Smooth muscle cell (in vitro differentiated cells): ENCODE results near the gene TIGD6. TPM values are rescaled to one million over a fixed set of nuclear protein-coding genes. Genes with fewer than 3 reads are reported as not detected.

Experiments
- DNase-seq: peaks from one replicate; lab custom pipeline; 2025; ENCODE audit not compliant: unreplicated experiment; lab: John Stamatoyannopoulos, UW
- H2AFZ ChIP-seq: fragments of 200-600 bp; sonication (generic); 2 replicates; pipeline ENCODE4 v1.6.0; 2016; ENCODE audit warnings: antibody characterized with exemption, low read depth, mild to moderate bottlenecking
- H3F3A ChIP-seq: fragments of 200-600 bp; sonication (generic); 2 replicates; pipeline ENCODE4 v1.6.0; 2017; ENCODE audit warnings: antibody characterized with exemption, low read depth
- H3K27ac ChIP-seq: fragments of 200-600 bp; sonication (generic); 2 replicates; pipeline ENCODE4 v1.5.1; 2016; ENCODE audit warnings: low read depth, mild to moderate bottlenecking
- H3K27me3 ChIP-seq: fragments of 200-600 bp; sonication (generic); 2 replicates; pipeline ENCODE4 v1.6.1; 2016; ENCODE audit warnings: low read depth, mild to moderate bottlenecking
- H3K36me3 ChIP-seq: fragments of 200-600 bp; sonication (generic); 2 replicates; pipeline ENCODE4 v1.5.1; 2016; ENCODE audit warnings: low read depth
- H3K4me1 ChIP-seq: fragments of 200-600 bp; sonication (generic); 2 replicates; pipeline ENCODE4 v1.5.1; 2016; ENCODE audit warnings: low read depth
- H3K4me2 ChIP-seq: fragments of 200-600 bp; sonication (generic); 2 replicates; pipeline ENCODE4 v1.6.0; 2016; ENCODE audit warnings: mild to moderate bottlenecking
- H3K4me3 ChIP-seq: fragments of 200-600 bp; sonication (generic); 2 replicates; pipeline ENCODE4 v1.5.1; 2016; ENCODE audit warnings: mild to moderate bottlenecking
- H3K79me2 ChIP-seq: fragments of 200-600 bp; sonication (generic); 2 replicates; pipeline ENCODE4 v1.6.0; 2016; ENCODE audit warnings: low read depth, mild to moderate bottlenecking
- H3K9ac ChIP-seq: fragments of 200-600 bp; sonication (generic); 2 replicates; pipeline ENCODE4 v1.6.0; 2016; ENCODE audit warnings: low read depth
- H3K9me3 ChIP-seq: fragments of 200-600 bp; sonication (generic); replicated peaks from 2 replicates; pipeline ENCODE4 v1.5.1; 2016; ENCODE audit warnings: low read depth
- H4K20me1 ChIP-seq: fragments of 200-600 bp; sonication (generic); 2 replicates; pipeline ENCODE4 v1.6.0; 2016; ENCODE audit warnings: low read depth
- WGBS: methylation state at CpG from one replicate; pipeline ENCODE4 v1.1.7; 2016; ENCODE audit warnings: low lambda C conversion rate; 5-methylcytosine and 5-hydroxymethylcytosine counted together
- polyA plus RNA-seq: library from polyadenylated mRNA; unstranded; fragments of >200 nt; fragmentation: Nextera tagmentation; extraction: Ambion mirVana; gene quantifications from 2 replicates; pipeline ENCODE4 v1.2.1, GENCODE V29; 2016
- total RNA-seq: library from RNA; depleted of rRNA; stranded (reverse); fragments of >200 nt; gene quantifications from 2 replicates; pipeline ENCODE4 v1.2.3, GENCODE V29; 2014
- TF ChIP-seq, protein P1 (sequence below): fragments of 200-600 bp; sonication (generic); IDR thresholded peaks from 2 replicates; pipeline ENCODE4 v1.5.1; 2017; ENCODE audit warnings: borderline replicate concordance, mild to moderate bottlenecking, antibody characterized with exemption; ENCODE audit not compliant: insufficient read depth, poor library complexity, severe bottlenecking

Gene TIGD6
- total and polyA plus RNA-seq, 2 experiments from 2014 or later, result 3.6 to 5.1 TPM

DNA sequence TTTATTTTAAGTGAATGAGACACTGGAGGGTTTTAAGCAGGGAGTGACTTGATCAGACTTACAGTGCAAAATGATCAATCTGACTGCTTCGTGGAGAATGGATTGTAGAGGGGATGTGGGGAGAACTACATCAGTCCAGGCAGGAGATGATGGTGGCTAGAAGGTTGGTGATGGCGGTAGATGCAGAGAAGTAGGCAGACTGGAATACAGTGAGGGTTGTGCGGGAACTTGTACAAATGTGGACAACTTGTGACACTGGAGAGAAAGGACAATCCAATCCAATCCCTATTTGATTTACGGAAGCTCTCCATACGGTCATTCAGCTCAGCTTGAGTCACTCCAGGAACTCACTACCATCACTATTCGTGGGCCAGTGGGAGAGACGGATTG is 593 bp downstream of the TIGD6 start:
- 27% methylated on average over 7 of the region's 7 CpGs for WGBS
- Histone ChIP-seq H3F3A (no peaks in the 10 kb centered on the region), H3K79me2 (peaks cover 61% of the 10 kb centered on the region), H4K20me1 (peaks cover 33% of the 10 kb centered on the region), H3K9ac (peak overlapping the region; percentile 97), H3K4me3 (peak overlapping the region; percentile 81), H3K27me3 (no peaks in the 10 kb centered on the region), H2AFZ (peak overlapping the region; percentile 68), H3K4me2 (peak overlapping the region; percentile 95), H3K4me1 (peaks cover 21% of the 10 kb centered on the region), H3K27ac (peak overlapping the region; percentile 88), H3K36me3 (peaks cover 3% of the 10 kb centered on the region), H3K9me3 (no peaks in the 10 kb centered on the region)
- DNase-seq, result no peak
- TF ChIP-seq, protein P1, sequence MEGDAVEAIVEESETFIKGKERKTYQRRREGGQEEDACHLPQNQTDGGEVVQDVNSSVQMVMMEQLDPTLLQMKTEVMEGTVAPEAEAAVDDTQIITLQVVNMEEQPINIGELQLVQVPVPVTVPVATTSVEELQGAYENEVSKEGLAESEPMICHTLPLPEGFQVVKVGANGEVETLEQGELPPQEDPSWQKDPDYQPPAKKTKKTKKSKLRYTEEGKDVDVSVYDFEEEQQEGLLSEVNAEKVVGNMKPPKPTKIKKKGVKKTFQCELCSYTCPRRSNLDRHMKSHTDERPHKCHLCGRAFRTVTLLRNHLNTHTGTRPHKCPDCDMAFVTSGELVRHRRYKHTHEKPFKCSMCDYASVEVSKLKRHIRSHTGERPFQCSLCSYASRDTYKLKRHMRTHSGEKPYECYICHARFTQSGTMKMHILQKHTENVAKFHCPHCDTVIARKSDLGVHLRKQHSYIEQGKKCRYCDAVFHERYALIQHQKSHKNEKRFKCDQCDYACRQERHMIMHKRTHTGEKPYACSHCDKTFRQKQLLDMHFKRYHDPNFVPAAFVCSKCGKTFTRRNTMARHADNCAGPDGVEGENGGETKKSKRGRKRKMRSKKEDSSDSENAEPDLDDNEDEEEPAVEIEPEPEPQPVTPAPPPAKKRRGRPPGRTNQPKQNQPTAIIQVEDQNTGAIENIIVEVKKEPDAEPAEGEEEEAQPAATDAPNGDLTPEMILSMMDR, result no peak

DNA sequence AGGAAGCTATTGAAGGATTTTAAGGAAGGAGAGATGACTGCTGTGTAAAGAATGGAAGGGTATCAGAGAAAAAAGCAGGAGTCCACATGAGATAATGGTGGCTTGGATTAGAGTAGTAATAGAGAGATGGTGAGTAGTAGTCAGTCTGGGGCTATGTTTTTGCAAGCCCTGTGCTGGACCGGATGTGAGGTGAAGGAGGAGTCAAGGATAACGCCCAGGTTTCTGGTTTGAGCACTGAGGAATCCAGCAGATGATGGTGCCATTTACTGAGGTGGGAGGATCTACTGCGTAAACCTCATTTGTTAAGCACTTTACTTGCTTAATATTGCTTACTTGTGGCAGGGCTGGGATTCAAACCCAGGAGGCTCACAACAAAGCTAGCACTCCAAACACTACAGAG is 1.1 kb downstream of the TIGD6 start:
- Histone ChIP-seq H3K4me1 (peaks cover 21% of the 10 kb centered on the region), H3K36me3 (peaks cover 3% of the 10 kb centered on the region), H2AFZ (no peak overlapping the region), H3K27me3 (no peaks in the 10 kb centered on the region), H3K9ac (peak overlapping the region; percentile 97), H3F3A (no peaks in the 10 kb centered on the region), H3K9me3 (no peaks in the 10 kb centered on the region), H3K4me3 (peak overlapping the region; percentile 81), H4K20me1 (peaks cover 28% of the 10 kb centered on the region), H3K4me2 (peak overlapping the region; percentile 95), H3K27ac (peak overlapping the region; percentile 88), H3K79me2 (peaks cover 56% of the 10 kb centered on the region)
- TF ChIP-seq, protein P1, result no peak
- no peak for DNase-seq
- 97% methylated on average over 3 of the region's 3 CpGs for WGBS

DNA sequence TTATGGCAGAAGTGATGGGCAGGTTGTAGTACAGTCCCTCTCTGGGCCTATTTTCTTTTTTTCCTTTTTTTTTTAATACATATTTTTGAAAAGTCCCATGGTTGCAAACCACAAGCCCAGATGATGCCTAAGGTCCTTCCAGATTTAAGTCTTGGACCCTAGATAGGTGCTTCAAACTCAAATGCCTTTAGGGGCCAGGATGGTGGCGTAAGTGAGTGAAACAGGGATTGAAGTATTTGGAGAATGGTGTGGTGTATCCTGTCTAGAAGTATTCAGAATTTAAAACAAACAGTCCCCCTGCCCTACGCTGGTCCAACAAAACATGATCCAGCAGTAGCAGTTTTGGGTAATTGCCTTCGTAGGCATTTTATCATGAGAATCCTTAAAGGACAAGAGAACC is 2.2 kb downstream of the TIGD6 start:
- Histone ChIP-seq H3K27me3 (no peaks in the 10 kb centered on the region), H3K79me2 (peaks cover 45% of the 10 kb centered on the region), H2AFZ (no peak overlapping the region), H3K36me3 (peaks cover 3% of the 10 kb centered on the region), H4K20me1 (peaks cover 20% of the 10 kb centered on the region), H3K27ac (no peak overlapping the region), H3K4me1 (peaks cover 21% of the 10 kb centered on the region), H3K4me2 (no peak overlapping the region), H3K4me3 (no peak overlapping the region), H3K9me3 (no peaks in the 10 kb centered on the region), H3F3A (no peaks in the 10 kb centered on the region), H3K9ac (no peak overlapping the region)
- WGBS, result 100% methylated on average over 3 of the region's 3 CpGs
- TF ChIP-seq, protein P1, result no peak
- no peak for DNase-seq

DNA sequence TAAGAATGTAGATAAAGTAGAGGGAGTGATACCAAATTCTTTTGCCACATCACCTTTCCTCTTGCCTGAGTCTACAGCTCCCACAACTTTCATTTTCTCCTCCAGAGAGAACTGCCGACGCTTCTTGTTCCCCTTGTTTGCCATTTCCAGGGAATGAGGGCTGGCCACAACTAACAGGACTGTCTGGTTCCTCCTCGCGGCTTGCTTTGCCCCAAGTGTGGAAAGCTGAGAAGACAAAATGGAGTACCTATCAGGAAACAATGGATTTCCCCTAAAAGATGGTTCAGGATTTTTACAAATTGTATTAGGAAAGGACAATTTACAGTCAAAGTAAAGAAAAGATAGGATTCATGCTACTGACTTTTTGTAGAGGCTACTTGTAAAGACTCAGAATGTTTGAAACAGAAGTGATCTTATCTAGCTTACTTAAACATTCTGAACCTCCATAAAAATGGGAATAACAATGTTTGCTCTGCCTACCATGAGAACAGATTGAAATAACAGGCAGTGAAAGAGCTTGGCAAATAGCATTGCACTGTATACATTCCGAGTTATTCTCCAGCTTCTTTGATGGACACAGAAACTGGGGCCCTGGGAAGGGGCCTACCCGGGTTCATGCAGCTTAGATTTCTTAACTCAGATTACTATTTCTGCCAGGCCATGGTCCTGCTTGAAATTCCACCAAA is 4.1 kb downstream of the TIGD6 start:
- Histone ChIP-seq H2AFZ (no peak overlapping the region), H3K4me1 (peaks cover 9% of the 10 kb centered on the region), H3K79me2 (peaks cover 26% of the 10 kb centered on the region), H3F3A (no peaks in the 10 kb centered on the region), H3K9ac (no peak overlapping the region), H3K27me3 (no peaks in the 10 kb centered on the region), H3K4me2 (no peak overlapping the region), H4K20me1 (peaks cover 2% of the 10 kb centered on the region), H3K4me3 (no peak overlapping the region), H3K27ac (no peak overlapping the region), H3K9me3 (no peaks in the 10 kb centered on the region), H3K36me3 (peaks cover 3% of the 10 kb centered on the region)
- WGBS, result 88% methylated on average over 6 of the region's 6 CpGs
- DNase-seq, result no peak
- TF ChIP-seq, protein P1, result no peak
